Jurkat, Clone E6-1 (cell line): ENCODE results near the gene SLC49A3.
"Not testable (repeated sequence)": the region's sequence is repeated elsewhere in the genome, so short reads cannot be mapped to it uniquely, and the experiment has no call there.

ENCODE experiments used
- DNase-seq: peaks from one replicate; pipeline ENCODE4 v3.0.0-alpha.2; 2011; ENCODE audit warnings: low read depth, low spot score
- H3K4me3 ChIP-seq: 2 replicates; pipeline ENCODE4 v1.5.1; 2011; ENCODE audit warnings: mild to moderate bottlenecking, low read length, control low read depth, moderate library complexity

The SLC49A3 gene

DNA sequence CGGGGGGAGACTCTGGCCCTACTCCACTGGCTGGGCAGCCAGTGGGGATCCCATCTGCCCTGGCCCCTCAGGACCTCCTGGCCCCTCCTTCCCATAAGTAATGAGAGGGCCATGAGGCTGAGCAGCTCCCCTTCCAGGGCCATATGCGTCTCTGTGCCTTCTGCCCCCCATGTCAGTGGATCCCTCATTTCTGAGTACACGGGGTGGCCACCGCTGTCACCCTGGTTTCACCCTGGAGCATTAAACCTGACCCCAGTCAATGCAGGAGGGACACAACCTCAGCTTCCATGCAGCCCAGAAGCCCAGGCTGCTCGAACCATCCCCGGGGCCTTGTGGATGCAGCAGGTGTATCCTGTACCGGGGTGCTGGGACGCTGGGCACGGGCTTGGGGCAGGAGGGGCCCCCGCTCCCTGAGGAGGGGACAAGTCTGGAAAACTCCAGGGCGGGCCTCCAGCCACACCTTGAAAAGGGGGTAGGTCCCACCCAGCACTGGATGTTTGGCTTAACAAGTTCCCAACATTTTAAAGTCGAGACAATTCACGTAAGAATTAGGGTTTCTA lies 39.1 kb downstream of the SLC49A3 start:
- DNase-seq = no peak

DNA sequence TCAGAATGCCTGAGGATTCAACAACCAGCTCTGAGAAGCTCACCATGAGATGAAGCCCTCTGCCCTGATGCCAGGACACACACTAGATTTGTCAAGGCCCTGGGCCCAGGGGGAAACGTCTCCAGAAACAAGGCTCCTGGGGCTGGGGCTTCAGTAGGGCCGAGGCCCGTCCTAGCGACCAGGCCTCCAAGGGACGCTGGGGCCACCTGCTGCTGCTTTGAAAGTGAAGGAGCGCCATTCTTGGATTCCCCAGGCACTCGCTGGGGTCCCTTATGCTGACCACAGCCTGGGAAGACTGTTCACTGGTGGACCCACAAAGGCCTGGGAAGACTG lies 39.7 kb downstream of the SLC49A3 start:
- no peak for DNase-seq
- no peak overlapping the region for H3K4me3 ChIP-seq

More for the DNA sequence above, 39.1 kb downstream of the SLC49A3 start:
- no peak overlapping the region for H3K4me3 ChIP-seq

DNA sequence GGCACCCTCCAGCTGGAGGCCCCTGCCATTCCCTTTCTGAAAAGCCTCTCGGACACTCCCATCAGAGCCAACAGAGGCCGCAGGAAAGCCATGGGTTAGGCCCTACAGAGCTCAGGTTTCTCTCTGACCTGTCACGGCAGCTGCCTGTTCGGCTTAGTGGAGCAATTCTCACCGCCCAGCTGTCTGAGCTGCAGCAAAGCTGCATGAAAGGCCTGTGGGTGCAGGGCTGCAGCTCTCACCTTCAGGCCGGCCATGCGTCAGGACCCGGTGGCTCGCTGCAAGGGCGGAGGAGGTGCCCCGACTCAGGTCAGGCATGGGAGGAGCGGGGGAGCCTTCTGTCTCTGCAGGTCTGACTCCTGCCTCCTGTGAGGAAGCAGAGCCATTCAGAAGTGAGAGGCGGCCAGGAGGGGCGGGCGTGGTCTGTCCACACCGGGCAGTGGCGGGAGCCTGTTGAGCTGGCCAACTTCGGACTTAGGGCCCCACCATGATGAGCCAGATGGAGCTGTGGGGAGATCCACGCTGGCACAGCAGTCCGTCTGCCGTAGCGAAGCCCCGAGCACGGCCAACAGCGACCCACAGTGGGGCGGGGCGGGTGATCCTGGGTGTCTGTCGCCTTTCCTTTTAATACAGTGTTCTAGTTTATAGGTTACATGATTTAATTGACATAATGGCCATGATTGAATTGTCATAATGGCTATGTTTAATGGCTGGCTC lies 40.2 kb downstream of the SLC49A3 start:
- no peak for DNase-seq
- H3K4me3 ChIP-seq = no peak overlapping the region

DNA sequence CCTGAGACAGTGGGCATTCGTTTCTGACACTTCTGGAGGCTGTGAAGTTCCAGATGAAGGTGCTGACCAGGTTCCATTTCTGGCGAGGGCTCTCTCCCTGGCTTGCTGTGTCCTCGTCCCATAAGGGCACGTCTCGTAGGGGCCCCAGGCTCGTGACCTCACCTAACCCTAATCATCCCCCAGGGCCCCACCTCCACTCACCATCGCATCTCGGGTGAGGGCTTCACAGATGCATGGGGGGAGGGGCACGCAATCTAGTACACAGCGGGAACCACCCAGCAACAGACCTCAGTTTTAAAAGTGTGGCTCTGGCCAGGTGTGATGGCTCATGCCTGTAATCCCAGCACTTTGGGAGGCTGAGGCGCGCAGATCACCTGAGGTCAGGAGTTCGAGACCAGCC lies 41.5 kb downstream of the SLC49A3 start:
- no peak overlapping the region for H3K4me3 ChIP-seq
- no peak for DNase-seq

DNA sequence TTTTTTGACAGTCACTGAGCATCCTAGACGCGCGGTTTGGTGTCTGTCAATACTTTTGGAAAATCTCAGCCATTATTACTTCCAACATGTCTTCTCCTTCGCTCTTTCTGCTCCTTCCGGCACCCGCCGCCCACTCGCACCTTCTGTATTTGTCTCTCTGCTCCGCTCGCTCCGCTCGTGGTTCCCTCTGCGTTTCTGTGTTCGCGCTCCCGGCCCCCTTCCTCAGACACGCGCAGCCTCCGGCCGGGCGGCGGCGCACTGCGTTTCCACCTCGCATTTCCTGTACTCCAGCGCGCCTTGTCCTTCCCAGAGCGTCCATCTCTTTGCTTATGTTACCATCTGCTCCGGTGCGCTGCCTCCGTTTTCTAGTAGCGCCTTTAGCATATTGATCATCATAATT lies 42.5 kb downstream of the SLC49A3 start:
- no peak for DNase-seq
- no peak overlapping the region for H3K4me3 ChIP-seq

DNA sequence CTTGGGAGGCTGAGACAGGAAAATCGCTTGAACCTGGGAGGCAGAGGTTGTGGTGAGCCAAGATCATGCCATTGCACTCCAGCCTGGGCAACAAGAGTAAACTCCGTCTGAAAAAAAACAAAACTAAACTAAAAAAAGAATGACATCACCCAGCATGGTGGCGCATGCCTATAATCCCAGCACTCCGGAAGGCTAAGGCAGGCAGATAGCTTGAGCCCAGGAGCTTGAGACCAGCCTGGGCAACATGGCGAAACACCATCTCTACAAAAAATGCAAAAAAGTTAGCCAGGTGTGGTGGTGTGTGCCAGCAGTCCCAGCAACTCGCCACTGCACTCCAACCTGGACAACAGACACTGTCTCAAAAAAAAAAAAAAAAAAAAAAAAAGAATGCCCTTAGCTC lies 46.6 kb downstream of the SLC49A3 start:
- H3K4me3 ChIP-seq, DNase-seq: not testable (repeated sequence)

DNA sequence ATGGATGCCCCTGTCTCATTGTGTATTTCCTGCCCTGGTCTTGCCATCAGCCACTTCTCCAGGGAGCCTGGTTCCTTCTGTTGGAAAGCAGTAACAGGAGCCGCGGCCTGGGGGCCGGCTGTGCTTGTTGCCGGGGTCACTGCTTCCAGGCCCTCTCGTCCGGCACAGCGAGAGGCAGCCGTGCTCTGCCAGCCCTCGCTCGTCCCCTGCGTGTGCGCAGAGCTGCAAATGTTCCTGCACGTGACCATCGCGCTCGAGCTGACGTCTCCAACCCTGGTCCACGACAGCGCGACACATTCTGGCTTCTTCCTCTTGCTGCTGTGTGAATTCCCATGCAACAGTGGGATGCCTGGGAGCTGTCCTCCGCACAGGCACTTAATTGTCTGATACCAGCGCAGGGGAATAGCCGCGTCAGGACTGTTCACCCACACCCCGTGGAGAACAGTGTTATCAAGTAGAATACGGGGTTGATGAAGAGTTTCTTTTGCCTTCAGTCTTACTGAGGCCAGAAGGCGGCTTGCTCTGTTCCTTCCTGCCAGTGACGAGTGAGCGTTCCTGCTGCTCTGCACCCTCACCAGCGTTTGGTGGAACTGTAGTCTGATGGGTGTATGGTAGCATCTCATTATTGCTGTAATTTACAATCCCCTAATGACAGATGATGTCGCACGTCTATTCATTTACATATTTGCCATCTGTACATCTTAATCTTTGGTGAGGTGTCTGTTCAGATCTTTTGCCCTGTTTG lies 51.2 kb downstream of the SLC49A3 start:
- H3K4me3 ChIP-seq = no peak overlapping the region
- no peak for DNase-seq

DNA sequence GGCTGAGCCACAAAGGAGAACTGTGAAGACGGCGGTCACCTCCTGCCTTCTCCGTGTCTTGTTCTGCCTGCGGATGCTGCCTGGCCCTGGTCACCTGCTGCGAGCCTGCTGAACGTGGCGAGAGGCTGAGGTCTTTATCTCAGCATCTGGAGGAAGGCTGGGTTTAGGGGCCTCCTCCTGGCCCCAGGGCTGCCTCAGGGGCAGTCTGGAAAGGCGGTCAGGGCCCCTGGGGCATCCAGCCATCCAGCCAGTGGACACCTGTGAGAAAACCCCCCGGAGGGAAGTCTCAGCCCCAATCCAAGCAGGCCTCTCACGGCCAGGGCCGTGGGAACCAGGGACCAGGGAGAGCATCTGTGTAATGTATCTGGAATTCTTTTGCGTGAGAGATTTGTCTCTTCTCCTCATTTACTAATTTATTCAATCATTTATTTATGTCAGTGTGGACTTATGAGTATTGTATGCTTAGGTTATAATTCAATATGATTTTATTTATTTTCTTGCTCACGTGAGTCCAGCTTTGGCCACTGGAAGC lies 52.3 kb downstream of the SLC49A3 start:
- no peak overlapping the region for H3K4me3 ChIP-seq
- DNase-seq = no peak

DNA sequence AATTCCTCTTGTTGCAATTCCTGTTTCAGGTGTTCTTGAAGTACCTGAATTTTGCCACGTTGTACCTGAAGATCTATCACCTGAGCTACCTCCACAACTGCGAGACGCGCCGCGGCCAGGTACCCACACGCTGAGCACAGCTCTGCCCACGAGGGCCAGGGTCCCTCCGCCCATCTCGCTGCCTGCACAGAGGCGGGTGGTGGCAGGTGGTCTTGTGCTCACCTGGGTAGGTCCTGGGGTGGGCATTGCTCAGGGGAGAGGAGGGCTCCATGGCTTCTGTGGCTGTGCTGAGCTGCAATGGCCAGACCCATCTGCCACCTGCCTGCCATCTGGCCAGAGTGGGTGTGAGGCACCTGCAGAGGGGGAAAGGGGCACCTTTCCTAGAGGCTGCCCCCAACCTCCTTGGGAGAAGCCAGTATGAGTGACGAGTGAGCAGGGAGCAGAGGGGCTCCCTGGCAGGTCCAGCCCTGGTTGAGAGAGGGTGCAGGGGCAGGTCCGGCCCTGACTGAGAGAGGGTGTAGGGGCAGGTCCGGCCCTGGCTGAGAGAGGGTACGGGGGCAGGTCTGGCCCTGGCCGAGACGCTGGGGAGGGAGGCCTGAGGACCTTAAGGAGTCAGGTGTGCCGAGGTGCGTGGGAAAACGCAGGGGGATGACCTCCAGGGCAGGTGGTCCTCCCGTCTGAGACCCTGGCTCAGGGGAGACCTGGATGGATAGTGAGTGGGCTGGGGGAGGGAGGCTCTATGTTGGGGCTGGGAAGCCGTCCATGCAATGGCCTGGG lies 52.9 kb downstream of the SLC49A3 start:
- no peak overlapping the region for H3K4me3 ChIP-seq
- DNase-seq = no peak

DNA sequence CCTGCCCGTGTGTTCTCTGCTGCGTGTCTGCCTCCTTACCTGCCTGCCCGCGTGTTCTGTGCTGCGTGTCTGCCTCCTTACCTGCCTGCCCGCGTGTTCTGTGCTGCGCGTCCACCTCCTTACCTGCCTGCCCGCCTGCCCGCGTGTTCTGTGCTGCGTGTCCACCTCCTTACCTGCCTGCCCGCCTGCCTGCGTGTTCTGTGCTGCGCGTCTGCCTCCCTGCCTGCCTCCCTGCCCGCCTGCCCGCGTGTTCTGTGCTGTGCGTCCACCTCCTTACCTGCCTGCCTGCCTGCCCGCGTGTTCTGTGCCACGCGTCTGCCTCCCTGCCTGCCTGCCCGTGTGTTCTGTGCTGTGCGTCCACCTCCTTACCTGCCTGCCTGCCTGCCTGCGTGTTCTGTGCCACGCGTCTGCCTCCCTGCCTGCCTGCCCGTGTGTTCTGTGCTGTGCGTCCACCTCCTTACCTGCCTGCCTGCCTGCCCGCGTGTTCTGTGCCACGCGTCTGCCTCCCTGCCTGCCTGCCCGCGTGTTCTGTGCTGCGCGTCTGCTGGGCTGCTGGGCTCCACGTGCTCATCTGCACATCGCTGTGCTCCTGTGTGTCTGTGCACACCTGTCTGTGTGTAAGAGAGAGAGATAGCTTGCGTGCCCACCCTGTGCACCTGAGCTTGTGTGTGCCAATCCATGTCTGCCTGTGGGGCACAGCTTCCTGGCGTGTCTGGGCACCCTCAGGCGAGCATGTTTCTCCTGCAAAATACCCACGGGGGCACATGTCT lies 53.7 kb downstream of the SLC49A3 start:
- not testable (repeated sequence) for H3K4me3 ChIP-seq, DNase-seq

DNA sequence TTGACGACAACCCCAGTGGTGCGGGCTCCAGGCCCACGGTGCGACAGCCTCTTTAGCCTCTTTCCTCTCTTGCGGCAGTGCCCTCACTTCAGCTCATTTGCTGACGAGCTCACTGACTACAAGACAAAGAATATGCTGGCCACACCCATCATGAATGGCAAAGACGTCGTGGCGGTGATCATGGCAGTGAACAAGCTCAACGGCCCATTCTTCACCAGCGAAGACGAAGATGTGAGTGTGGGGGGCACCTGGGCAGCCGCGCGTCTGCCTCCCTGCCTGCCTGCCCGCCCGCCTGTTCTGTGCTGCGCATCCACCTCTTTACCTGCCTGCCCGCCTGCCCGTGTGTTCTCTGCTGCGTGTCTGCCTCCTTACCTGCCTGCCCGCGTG lies 54.4 kb downstream of the SLC49A3 start:
- H3K4me3 ChIP-seq = no peak overlapping the region
- DNase-seq = no peak

DNA sequence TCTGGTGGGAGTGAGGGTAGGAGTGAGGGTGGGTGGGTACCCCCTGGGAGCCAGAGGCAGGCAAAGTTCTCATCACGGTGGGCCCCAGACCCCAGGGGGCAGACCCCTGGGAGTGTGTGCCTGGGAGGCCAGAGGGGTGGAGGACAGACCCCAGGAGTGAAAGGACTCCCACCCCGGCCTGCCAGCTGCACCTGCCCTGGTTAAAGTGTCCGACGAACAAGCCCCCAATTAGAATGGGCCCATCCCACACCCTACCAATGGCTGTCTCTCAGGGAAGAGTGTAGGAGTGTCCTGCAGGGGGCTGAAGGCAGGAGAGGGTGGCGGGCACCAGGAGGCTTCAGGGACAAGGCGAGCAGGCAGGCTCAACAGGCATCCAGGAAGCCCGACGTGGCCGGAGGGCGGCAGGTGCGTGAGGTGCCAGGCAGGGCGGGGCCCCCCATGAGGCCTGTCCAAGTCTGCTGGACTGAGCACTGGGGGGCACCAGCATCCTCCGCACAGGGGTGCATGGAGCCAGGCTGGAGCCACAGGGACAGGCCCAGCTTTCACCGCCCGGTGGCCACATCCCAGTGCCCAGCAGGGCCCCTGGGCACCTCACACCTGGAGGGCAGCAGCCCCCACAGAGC lies 54.9 kb downstream of the SLC49A3 start:
- no peak for DNase-seq
- H3K4me3 ChIP-seq = no peak overlapping the region

DNA sequence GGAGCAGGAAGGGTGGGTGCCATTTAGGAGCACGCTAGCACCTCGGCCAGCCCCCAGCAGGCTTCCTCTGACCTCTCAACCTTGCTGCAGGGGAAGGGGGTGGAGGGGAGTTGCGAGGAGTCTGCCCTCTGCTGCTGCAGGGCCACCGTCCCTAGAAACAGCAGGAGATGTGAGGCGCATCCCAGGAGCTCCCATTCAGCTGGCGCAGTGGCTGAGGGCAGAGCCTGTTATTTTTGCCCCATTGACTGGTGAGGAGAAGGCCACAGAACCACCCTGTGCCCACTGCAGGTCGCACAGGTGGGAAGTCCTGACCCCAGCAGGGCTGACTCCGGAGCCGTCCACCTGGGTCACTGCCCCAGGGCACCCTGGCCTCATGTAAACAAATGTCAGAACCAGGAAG lies 55.5 kb downstream of the SLC49A3 start:
- no peak for DNase-seq
- H3K4me3 ChIP-seq = no peak overlapping the region

DNA sequence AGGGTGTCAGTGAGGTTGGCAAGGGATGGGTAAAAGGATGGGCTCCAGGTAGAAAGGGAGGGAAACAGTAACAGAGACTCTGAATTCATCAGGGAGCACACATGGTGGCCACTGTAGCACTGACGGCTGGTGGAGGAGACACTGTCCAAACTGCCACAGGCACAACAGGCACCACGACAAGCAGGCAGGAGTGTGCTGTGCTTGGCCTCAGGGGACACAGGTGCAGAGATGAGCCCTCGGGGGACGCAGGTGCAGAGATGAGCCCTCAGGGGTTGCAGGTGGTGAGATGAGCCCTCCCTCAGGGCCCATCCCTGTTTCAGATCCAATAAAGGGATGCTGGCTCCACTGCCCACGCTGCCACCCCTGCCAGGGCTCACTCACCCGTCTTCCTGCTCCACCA lies 56.0 kb downstream of the SLC49A3 start:
- DNase-seq = no peak
- no peak overlapping the region for H3K4me3 ChIP-seq

DNA sequence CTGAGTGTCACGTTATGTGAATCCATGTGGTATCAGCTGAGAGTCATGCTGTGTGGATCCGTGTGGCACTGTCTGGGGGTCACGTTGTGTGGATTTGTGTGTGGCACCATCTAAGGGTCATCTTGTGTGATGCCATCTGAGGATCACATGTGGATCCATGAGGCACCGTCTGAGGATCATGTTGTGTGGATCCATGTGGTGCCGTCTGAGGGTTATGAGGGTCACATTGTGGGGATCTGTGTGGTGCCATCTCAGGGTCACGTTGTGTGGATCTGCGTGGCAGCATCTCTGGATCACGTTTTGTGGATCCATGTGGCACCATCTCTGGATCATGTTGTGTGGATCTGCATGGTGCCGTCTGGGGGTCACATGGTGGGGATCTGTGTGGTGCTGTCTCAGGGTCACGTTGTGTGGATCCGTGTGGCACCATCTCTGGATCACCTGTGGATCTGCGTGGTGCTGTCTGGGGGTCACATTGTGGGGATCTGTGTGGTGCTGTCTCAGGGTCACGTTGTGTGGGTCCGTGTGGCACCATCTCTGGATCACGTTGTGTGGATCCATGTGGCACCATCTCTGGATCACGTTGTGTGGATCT lies 56.7 kb downstream of the SLC49A3 start:
- no peak for DNase-seq
- H3K4me3 ChIP-seq = no peak overlapping the region
